ENCODE measurements around the gene SNAPC5.

- TF ChIP-seq CTCF (IDR thresholded peaks at IDR 0.05; ENCODE audit: insufficient read depth, low read length, poor library complexity, severe bottlenecking), result no peak
- no peak for TF ChIP-seq EZH2phosphoT487 (conservative IDR thresholded peaks at IDR 0.05; ENCODE audit: low read length)
Observed at GRCh38 chr15:66462627-66463026, 34.9 kb downstream of the SNAPC5 start.

Data from SU-DHL-6 (cell line).